Testis (tissue), 2 donors: Measurements from ENCODE around the gene CBFA2T2.

ENCODE experiments used
- CTCF ChIP-seq, 3 experiments: fragments of 450-650 bp in 2 of 3; fragments of 200-600 bp in 1 of 3; sonication (generic) in 1 of 3; IDR thresholded peaks; one replicate each; pipeline ENCODE4 v1.5.1; 2016 to 2019; ENCODE audit warnings: antibody characterized with exemption in 3 of 3, mild to moderate bottlenecking in 2 of 3, moderate library complexity in 1 of 3
- POLR2A ChIP-seq: fragments of 450-650 bp; IDR thresholded peaks from one replicate; pipeline ENCODE4 v1.6.1; 2017; ENCODE audit warnings: antibody characterized with exemption, mild to moderate bottlenecking, moderate library complexity

DNA sequence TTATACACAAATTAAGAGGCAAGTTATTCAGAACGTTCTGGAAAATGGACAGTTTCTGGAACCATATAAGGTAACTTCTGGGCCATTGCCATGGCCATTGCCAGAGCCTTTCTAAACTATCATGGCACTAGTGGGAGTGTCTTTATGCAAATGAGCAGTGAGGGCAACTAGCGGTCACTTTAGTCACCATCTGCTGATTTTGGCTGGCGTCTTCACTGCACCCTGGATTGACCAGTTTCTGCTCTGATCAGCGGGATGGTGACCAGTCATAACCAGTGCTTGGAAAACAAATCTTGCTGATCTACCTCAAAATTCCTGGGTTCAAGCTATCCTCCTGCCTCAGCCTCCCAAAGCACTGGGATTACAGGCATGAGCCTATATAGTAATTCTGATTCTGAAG is 39.0 kb upstream of the CBFA2T2 start:
- TF ChIP-seq CTCF (IDR thresholded peaks at IDR 0.05) (no peak), POLR2A (no peak)
